ENCODE data around the gene COMP. TPM values are rescaled to one million over a fixed set of nuclear protein-coding genes. Genes with fewer than 3 reads are reported as not detected.
"Not testable (repeated sequence)": the region's sequence is repeated elsewhere in the genome, so short reads cannot be mapped to it uniquely, and the experiment has no call there.

Gene COMP
- total RNA-seq, 1 experiment from 2014 or later = not detected

- TF ChIP-seq, protein P1, sequence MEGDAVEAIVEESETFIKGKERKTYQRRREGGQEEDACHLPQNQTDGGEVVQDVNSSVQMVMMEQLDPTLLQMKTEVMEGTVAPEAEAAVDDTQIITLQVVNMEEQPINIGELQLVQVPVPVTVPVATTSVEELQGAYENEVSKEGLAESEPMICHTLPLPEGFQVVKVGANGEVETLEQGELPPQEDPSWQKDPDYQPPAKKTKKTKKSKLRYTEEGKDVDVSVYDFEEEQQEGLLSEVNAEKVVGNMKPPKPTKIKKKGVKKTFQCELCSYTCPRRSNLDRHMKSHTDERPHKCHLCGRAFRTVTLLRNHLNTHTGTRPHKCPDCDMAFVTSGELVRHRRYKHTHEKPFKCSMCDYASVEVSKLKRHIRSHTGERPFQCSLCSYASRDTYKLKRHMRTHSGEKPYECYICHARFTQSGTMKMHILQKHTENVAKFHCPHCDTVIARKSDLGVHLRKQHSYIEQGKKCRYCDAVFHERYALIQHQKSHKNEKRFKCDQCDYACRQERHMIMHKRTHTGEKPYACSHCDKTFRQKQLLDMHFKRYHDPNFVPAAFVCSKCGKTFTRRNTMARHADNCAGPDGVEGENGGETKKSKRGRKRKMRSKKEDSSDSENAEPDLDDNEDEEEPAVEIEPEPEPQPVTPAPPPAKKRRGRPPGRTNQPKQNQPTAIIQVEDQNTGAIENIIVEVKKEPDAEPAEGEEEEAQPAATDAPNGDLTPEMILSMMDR (IDR thresholded peaks at IDR 0.05 in 2 of 3, conservative IDR thresholded peaks at IDR 0.05 in 1 of 3; ENCODE audit: borderline replicate concordance in 1 of 3, insufficient read depth in 1 of 3, low read depth in 2 of 3, low read length in 2 of 3) = no peak
- no peak for TF ChIP-seq POLR2A (IDR thresholded peaks at IDR 0.05; ENCODE audit: borderline replicate concordance, extremely low read depth, insufficient read depth, insufficient read length)
- no peak for TF ChIP-seq REST (IDR thresholded peaks at IDR 0.05; ENCODE audit: low read depth)
- TF ChIP-seq SP1 (IDR thresholded peaks at IDR 0.05; ENCODE audit: low read depth) = no peak
- no peak for TF ChIP-seq FOSL1 (IDR thresholded peaks at IDR 0.05; ENCODE audit: low read depth)
- no peak for TF ChIP-seq CBX3 (IDR thresholded peaks at IDR 0.05; ENCODE audit: low read depth)
- no peak for TF ChIP-seq TCF7L2 (IDR thresholded peaks at IDR 0.05; ENCODE audit: borderline replicate concordance, extremely low read depth, insufficient read depth, insufficient read length)
- TF ChIP-seq EZH2 (IDR thresholded peaks at IDR 0.05) = no peak
Measured at GRCh38 chr19:18735324-18735723, 55.8 kb downstream of the COMP start (continued).

- H3K9ac ChIP-seq (ENCODE audit: low read length); H3K4me3 ChIP-seq (replicated peaks in 1 of 2; ENCODE audit: low read depth in 1 of 2, low read length in 2 of 2); H4K20me1 ChIP-seq (ENCODE audit: insufficient read depth); H3K27me3 ChIP-seq (ENCODE audit: insufficient read depth, low read length); RAD21 ChIA-PET (ENCODE audit: low non-redundant PET in 1 of 2, low total read pairs in 2 of 2, uncharacterized antibody in 2 of 2, unreplicated experiment in 2 of 2); H3K9me2 ChIP-seq (ENCODE audit: insufficient read depth); POLR2A ChIA-PET; ATAC-seq; H3K4me2 ChIP-seq (ENCODE audit: low read length); H3K9me3 ChIP-seq (ENCODE audit: control insufficient read depth in 1 of 2, insufficient read depth in 1 of 2, low read depth in 1 of 2, low read length in 2 of 2); H3K79me2 ChIP-seq (ENCODE audit: insufficient read depth, low read length); BruUV-seq (replicated peaks); H2AFZ ChIP-seq (ENCODE audit: low read depth, low read length, poor library complexity, severe bottlenecking); CTCF ChIA-PET; DNase-seq (ENCODE audit: low read depth, low spot score); H3K36me3 ChIP-seq (ENCODE audit: control insufficient read depth in 1 of 2, insufficient read depth in 2 of 2, low read length in 2 of 2); intact Hi-C loops (cut with micrococcal nuclease); H3K27ac ChIP-seq (ENCODE audit: low read depth, low read length): not testable (repeated sequence)
- peaks cover 4 to 14% of the 10 kb centered on the region in 2 experiments; a peak in 3 of 4 replicates for H3K4me1 ChIP-seq (ENCODE audit: control insufficient read depth in 1 of 2, insufficient read depth in 2 of 2, low read length in 2 of 2)
Measured at GRCh38 chr19:18733762-18734332, 57.3 kb downstream of the COMP start.

Measured in HCT116 (cell line).